GM19397 (cell line): Measurements from ENCODE around the gene RCN1.
A peak's percentile ranks its signal among the peaks of the same experiment; 100 is the strongest.
"Not testable (repeated sequence)": the region's sequence is repeated elsewhere in the genome, so short reads cannot be mapped to it uniquely, and the experiment has no call there.

ENCODE experiments used
- ATAC-seq: cut with Tn5 transposase; IDR thresholded peaks from one replicate; pipeline ENCODE4 v1.9.1; 2021; ENCODE audit warnings: mild to moderate bottlenecking, moderate library complexity; ENCODE audit not compliant: unreplicated experiment

RCN1 gene

GRCh38 chr11:32090545-32091370 lies at the start of gene RCN1:
RCN1 (plus strand) TSS chr11:32091074; CDS start chr11:32091197, 123 bp downstream.
- ATAC-seq = peak; percentile 51

GRCh38 chr11:32043737-32044136 lies 47.1 kb upstream of the RCN1 start:
- ATAC-seq = no peak

GRCh38 chr11:32044158-32044863 lies 46.6 kb upstream of the RCN1 start:
- ATAC-seq = no peak

- ATAC-seq = no peak
Measured at GRCh38 chr11:32045456-32045855, 45.4 kb upstream of the RCN1 start.

GRCh38 chr11:32050264-32050663 lies 40.6 kb upstream of the RCN1 start:
- ATAC-seq = no peak

GRCh38 chr11:32052215-32052614 lies 38.7 kb upstream of the RCN1 start:
- peak; percentile 56 for ATAC-seq

- ATAC-seq = no peak
Measured at GRCh38 chr11:32053151-32053888, 37.6 kb upstream of the RCN1 start.

GRCh38 chr11:32055861-32056260 lies 35.0 kb upstream of the RCN1 start:
- ATAC-seq = no peak

- no peak for ATAC-seq
Measured at GRCh38 chr11:32056438-32056837, 34.4 kb upstream of the RCN1 start.

GRCh38 chr11:32059686-32060462 lies 31.0 kb upstream of the RCN1 start:
- no peak for ATAC-seq

- ATAC-seq = no peak
Measured at GRCh38 chr11:32062540-32062939, 28.3 kb upstream of the RCN1 start.

GRCh38 chr11:32063031-32063430 lies 27.8 kb upstream of the RCN1 start:
- not testable (repeated sequence) for ATAC-seq

GRCh38 chr11:32065865-32066629 lies 24.8 kb upstream of the RCN1 start:
- ATAC-seq = no peak

- ATAC-seq = no peak
Measured at GRCh38 chr11:32068134-32068870, 22.6 kb upstream of the RCN1 start.

GRCh38 chr11:32069361-32070058 lies 21.4 kb upstream of the RCN1 start:
- ATAC-seq = no peak

GRCh38 chr11:32070692-32071091 lies 20.2 kb upstream of the RCN1 start:
- no peak for ATAC-seq

GRCh38 chr11:32071811-32072210 lies 19.1 kb upstream of the RCN1 start:
- ATAC-seq = no peak

GRCh38 chr11:32072872-32073643 lies 17.8 kb upstream of the RCN1 start:
- ATAC-seq = no peak
